Lower leg skin (tissue), 3 donors: ENCODE measurements around the gene KNL1.

Source experiments
- POLR2A ChIP-seq, 2 donors: fragments of 450-650 bp; IDR thresholded peaks; one replicate each; pipeline ENCODE4 v1.6.1; 2016 to 2017; ENCODE audit warnings: antibody characterized with exemption in 2 of 2, mild to moderate bottlenecking in 1 of 2, moderate library complexity in 1 of 2
- TF ChIP-seq, protein P1 (sequence below), 3 donors: fragments of 450-650 bp; IDR thresholded peaks; one replicate each; pipeline ENCODE4 v1.5.1; 2016; ENCODE audit warnings: antibody characterized with exemption in 3 of 3, mild to moderate bottlenecking in 3 of 3, moderate library complexity in 2 of 3

DNA sequence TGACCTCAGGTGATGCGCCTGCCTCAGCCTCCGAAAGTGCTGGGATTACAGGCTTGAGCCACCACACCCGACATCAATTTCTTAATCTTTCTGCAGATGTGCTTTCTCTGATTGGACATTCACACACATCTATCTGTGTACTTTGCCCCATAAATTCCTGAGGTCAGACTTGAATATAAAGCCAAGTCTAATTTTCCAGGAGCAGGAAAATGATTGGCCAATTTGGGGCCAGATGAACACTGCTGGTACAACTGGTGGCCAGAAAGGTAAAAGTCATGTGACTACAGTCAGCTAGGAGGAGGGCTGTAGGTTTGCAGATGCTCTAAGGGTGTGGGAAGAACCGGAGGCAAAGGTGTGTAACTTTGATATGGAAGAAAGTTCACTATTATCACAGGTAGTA, 97.7 kb downstream of the KNL1 start:
- TF ChIP-seq POLR2A (IDR thresholded peaks at IDR 0.05), result no peak
- TF ChIP-seq, protein P1, sequence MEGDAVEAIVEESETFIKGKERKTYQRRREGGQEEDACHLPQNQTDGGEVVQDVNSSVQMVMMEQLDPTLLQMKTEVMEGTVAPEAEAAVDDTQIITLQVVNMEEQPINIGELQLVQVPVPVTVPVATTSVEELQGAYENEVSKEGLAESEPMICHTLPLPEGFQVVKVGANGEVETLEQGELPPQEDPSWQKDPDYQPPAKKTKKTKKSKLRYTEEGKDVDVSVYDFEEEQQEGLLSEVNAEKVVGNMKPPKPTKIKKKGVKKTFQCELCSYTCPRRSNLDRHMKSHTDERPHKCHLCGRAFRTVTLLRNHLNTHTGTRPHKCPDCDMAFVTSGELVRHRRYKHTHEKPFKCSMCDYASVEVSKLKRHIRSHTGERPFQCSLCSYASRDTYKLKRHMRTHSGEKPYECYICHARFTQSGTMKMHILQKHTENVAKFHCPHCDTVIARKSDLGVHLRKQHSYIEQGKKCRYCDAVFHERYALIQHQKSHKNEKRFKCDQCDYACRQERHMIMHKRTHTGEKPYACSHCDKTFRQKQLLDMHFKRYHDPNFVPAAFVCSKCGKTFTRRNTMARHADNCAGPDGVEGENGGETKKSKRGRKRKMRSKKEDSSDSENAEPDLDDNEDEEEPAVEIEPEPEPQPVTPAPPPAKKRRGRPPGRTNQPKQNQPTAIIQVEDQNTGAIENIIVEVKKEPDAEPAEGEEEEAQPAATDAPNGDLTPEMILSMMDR (IDR thresholded peaks at IDR 0.05), result no peak
